Measurements from ENCODE around the gene AQP12B.

The AQP12B gene

GRCh38 chr2:240713928-240714746 lies 31.5 kb upstream of the AQP12B start:
- TF ChIP-seq CTCF (IDR thresholded peaks at IDR 0.05; ENCODE audit: low read depth, low read length), result no peak
- no peak for DNase-seq (ENCODE audit: low read depth in 2 of 2)
- H3K4me3 ChIP-seq (replicated peaks in 1 of 2; ENCODE audit: low read depth in 2 of 2, low read length in 2 of 2), result no peak overlapping the region

- DNase-seq (ENCODE audit: low read depth in 2 of 2), result no peak
- no peak for TF ChIP-seq CTCF (IDR thresholded peaks at IDR 0.05; ENCODE audit: low read depth, low read length)
Measured at GRCh38 chr2:240713071-240713927, 30.6 kb upstream of the AQP12B start.

GRCh38 chr2:240712121-240712520 lies 29.4 kb upstream of the AQP12B start:
- no peak overlapping the region for H3K4me3 ChIP-seq (replicated peaks in 1 of 2; ENCODE audit: low read depth in 2 of 2, low read length in 2 of 2)
- no peak for DNase-seq (ENCODE audit: low read depth in 2 of 2)
- no peak for TF ChIP-seq CTCF (IDR thresholded peaks at IDR 0.05; ENCODE audit: low read depth, low read length)

More at GRCh38 chr2:240713071-240713927, 30.6 kb upstream of the AQP12B start:
- no peak overlapping the region for H3K4me3 ChIP-seq (replicated peaks in 1 of 2; ENCODE audit: low read depth in 2 of 2, low read length in 2 of 2)

GRCh38 chr2:240711701-240712100 lies 29.0 kb upstream of the AQP12B start:
- no peak for TF ChIP-seq CTCF (IDR thresholded peaks at IDR 0.05; ENCODE audit: low read depth, low read length)
- no peak overlapping the region for H3K4me3 ChIP-seq (replicated peaks in 1 of 2; ENCODE audit: low read depth in 2 of 2, low read length in 2 of 2)
- DNase-seq (ENCODE audit: low read depth in 2 of 2), result no peak

- TF ChIP-seq CTCF (IDR thresholded peaks at IDR 0.05; ENCODE audit: low read depth, low read length), result no peak
- no peak for DNase-seq (ENCODE audit: low read depth in 2 of 2)
- no peak overlapping the region for H3K4me3 ChIP-seq (replicated peaks in 1 of 2; ENCODE audit: low read depth in 2 of 2, low read length in 2 of 2)
Measured at GRCh38 chr2:240711296-240711695, 28.6 kb upstream of the AQP12B start.

GRCh38 chr2:240708457-240708856 lies 25.8 kb upstream of the AQP12B start:
- no peak for TF ChIP-seq CTCF (IDR thresholded peaks at IDR 0.05; ENCODE audit: low read depth, low read length)
- DNase-seq (ENCODE audit: low read depth in 2 of 2), result no peak
- no peak overlapping the region for H3K4me3 ChIP-seq (replicated peaks in 1 of 2; ENCODE audit: low read depth in 2 of 2, low read length in 2 of 2)

Data from cardiac fibroblast (primary cell).